NCI-H82 (cell line): ENCODE results near the gene MCUR1.
"Not testable (repeated sequence)": the region's sequence is repeated elsewhere in the genome, so short reads cannot be mapped to it uniquely, and the experiment has no call there.

Experiments used
- DNase-seq: peaks from one replicate; lab custom pipeline; 2025; lab: John Stamatoyannopoulos, UW

MCUR1 gene, protein sequence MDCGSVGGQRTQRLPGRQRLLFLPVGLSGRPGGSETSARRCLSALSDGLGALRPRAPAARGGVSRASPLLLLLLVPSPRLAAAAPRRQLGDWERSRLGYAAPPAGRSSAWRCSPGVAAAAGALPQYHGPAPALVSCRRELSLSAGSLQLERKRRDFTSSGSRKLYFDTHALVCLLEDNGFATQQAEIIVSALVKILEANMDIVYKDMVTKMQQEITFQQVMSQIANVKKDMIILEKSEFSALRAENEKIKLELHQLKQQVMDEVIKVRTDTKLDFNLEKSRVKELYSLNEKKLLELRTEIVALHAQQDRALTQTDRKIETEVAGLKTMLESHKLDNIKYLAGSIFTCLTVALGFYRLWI

DNA sequence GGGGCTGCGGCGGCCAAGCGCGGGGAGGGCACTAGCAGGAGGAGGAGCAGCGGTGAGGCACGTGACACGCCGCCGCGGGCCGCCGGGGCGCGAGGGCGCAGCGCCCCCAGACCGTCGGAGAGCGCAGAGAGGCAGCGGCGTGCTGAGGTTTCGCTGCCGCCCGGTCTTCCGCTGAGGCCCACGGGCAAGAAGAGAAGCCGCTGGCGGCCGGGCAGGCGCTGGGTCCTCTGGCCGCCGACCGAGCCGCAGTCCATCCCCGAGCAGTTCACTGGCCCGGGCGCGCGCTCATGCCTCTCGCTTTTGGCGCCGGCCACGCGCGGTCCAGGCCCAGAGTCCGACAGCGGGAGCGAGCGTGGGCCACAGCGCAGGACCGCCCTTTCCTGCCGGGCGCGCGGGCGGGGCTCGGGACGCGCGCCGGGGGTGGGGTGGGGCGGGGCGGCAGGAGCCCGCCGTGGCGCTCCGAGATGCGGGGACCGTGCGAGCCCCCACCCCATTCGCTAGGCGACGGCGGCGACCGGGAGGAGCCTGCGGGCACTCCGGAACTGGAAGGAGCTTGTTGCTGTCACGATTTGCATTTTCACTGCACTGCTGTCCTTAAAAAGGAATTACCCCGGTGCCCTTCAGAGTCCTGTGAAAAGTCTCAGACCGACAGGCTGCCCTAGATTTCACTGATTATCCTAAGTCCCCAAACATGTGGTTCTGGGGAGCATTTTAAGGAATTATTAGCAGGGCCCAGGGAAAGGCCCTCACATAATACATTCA lies at the start of gene MCUR1:
MCUR1 (minus strand) TSS at position 382 of the 762 bp plus-strand sequence; CDS start at position 254, 128 bp downstream.
- peak; percentile 92 for DNase-seq

DNA sequence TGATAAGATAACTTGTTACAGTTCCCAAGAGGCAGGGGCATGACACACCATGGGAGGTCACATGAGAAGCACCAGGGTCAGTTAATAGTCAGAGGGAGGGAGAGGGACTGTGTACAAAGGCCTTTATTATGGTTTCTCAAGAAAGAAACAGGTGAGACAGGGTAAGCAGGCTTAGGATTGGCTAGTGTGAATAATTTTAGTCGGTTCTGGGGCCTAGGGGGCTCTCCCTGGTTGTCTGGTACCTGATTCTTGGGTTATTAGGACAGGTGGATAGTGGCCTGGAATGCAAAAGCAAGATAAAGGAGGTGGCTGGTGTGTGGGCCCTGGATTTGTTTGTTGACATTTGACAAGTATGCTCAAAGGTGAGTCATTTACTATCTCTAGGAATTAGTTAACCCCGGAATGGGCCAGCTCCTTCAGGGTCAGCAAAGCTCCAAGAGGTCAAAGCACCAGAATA lies 49.4 kb upstream of the MCUR1 start:
- DNase-seq = no peak

DNA sequence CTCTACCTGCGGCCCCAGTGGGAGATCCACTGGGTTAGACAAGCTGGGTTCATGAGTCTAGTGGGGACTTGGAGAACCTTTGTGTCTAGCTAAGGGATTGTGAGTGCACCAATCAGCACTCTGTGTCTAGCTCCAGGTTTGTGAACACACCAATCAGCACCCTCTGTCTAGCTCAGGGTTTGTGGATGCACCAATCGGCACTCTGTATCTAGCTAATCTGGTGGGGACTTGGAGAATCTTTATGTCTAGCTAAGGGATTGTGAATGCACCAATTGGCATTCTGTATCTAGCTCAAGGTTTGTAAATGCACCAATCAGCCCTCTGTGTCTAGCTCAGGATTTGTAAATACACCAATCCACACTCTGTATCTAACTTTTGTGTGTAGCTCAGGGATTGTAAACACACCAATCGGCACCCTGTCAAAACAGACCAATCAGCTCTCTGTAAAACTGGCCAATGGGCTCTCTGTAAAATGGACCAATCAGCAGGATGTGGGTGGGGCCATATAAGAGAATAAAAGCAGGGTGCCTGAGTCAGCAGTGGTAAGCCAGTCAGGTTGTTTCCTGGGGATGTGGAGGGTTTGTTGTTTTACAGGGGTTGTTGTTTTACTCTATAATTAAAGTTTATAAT lies 46.3 kb upstream of the MCUR1 start:
- DNase-seq = not testable (repeated sequence)

DNA sequence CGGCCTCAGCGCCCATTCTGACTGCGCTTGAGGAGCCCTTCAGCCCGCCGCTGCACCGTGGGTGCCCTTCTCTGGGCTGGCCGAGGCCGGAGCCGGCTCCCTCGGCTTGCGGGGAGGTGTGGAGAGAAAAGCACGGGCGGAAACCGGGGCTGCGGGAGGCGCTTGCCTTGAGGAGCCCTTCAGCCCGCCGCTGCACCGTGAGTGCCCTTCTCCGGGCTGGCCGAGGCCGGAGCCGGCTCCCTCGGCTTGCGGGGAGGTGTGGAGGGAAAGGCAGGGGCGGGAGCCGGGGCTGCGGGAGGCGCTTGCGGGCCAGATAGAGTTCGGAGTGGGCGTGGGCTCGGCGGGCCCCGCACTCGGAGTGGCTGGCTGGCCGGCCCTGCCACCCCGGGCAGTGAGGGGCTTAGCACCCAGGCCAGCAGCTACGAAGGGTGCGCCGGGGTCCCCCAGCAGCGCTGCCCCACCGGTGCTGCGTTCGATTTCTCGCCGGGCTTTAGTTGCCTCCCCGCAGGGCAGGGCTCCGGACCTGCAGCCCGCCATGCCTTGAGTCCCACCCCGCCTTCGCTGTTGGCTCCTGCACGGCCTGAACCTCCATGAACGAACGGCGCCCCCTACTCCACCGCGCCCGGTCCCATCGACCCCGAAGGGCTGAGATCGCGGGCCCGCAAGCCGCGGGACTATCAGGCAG lies 45.7 kb upstream of the MCUR1 start:
- no peak for DNase-seq

DNA sequence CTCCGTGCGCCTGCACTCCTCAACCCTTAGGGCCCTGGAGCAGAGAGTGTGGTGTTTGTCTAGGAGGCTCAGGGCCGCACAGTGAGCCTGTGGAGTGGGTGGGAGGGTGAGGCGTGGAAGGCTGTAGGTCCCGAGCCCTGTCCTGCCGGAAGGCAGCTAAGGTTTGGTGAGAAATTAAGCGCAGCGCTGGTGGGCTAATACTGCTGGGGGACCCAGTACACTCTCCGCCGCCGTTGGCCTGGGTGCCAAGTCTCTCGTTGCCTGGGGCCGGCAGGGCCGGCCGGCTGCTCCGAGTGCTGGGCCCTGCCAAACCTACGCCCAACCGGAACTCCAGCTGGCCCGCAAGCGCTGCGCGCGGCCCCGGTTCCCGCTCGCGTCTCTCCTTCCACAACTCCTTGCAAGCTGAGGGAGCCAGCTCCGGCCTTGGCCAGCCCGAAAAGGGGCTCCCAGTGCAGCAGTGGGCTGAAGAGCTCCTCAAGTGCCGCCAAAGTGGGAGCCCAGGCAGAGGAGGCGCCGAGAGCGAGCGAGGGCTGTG lies 40.4 kb upstream of the MCUR1 start:
- DNase-seq = no peak

DNA sequence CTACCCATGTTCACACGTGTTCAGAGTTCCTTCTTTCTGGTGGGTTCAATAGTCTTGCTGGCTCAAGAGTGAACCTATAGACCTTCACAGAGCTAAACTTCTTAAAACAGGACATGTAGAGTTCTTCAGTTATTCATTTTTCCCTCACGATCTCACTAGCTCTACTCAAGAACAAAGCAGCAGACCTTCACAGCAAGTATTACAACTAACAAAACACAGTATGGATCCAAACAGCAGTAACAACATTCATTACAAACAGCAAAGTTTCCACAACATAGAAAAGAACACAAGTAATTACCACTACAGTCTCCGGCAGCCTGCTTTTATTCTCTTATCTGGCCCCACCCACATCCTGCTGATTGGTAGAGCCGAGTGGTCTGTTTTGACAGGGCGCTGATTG lies 39.5 kb upstream of the MCUR1 start:
- no peak for DNase-seq

DNA sequence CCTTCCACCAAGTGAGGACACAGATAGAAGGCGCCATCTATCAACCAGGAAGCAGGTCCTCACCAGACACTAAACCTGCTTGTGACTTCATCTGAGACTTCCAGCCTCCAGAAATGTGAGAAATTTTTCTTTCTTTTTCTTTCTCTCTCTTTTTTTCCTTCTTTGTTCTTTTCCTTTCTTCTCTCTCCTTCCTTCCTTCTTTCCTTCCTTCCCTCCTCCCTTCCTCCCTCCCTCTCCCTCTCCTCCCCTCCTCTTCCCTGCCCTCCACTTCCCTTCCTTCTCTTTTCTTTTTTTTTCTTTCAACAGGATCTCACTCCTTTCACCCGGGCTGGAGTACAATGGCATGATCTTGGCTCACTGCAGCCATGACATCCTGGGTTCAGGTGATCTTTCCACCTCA lies 37.4 kb upstream of the MCUR1 start:
- no peak for DNase-seq

DNA sequence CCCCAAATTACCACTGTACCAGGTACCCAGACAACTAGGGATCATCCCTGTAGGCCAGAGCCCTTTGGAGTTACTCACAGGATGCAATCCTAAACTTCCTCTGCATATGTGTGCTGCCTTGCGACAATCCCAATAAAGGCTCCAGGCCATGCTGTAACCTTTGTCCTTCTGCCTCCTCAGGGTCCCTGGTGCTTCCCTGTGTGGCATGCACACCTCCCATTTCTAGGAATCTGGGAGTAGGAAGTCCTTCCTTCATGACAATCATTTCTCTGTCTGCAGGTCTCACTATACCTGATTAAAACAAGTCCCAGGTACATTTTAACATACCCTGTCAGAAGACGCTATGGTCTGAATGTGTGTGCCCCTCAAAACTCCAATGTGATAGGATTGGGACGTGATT lies 37.0 kb upstream of the MCUR1 start:
- no peak for DNase-seq

DNA sequence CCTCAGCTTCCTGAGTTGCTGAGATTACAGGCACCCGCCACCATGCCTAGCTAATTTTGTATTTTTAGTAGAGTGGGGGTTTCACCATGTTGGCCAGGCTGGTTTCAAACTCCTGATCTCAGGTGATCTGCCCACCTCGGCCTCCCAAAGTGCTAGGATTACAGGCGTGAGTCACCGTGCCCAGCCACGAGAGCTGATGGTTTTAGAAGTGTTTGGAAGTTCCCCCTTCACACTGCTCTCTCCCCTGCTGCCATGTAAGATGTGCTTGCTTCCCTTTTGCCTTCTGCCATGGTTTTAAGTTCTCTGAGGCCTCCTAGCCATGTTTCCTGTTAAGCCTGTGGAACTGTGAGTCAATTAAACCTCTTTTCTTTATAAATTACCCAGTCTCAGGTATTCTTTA lies 36.3 kb upstream of the MCUR1 start:
- not testable (repeated sequence) for DNase-seq

DNA sequence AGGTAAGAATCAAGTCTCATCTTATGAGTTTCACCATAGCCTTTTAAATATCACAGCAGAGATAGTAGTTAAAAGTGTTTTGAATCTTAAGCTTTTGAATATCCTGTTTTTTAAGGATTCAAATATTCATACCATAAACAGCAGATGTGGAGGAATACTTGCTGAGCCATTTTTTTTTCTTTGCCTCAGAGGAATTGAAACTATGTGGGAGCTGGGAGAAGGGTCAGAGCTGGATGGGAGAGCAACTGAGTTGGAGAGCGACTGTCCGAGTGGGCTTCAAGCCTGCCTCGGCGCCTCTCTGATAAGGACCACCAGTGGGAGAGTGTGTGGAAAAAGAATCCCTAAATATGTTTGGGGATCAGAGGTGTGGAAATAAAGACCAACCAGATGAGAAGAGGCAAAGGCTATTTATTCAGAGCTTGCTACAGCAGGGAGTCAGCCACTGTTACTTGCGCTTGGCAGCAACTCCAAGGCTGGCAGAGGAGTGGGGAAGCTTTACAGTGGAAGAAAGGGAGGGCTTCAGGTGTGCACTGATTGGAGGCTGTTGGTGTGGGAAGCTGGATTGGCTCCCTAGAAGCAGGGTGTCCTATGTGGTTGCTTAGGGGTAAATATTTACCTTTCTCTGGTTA lies 34.3 kb upstream of the MCUR1 start:
- no peak for DNase-seq

DNA sequence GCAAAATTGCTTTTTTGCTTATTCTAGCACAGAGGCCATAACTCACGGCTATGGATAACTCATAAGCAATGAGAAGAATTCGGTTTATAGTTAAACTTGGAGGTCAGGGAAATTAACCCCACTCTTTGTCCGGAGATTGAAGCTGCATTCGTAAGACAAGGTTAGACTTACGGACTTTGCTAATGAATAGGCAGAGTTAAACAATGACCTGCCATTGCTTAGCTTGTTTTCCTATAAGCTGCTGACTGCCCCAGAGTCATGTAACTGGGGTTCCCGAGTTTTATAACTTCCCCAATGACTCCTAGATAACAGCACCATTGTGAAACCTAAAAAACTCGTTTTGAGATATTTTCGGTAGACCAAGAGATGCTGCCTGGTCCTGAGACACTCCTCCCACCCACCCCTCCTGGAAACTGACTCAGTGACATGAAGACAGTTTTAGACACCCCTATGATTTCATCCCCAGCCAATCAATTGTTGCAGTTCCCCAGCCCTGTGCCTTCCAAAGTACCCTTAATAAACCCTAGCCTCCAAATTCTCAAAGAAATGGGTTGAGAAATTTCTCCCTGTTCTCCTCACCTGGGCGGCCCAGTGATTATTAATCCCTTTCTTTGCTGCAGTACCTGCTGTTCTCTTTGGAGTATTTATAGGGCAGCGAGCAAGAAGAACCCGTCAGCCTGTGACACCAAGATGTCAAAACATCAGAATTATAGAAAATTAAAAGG lies 33.1 kb upstream of the MCUR1 start:
- DNase-seq = no peak

DNA sequence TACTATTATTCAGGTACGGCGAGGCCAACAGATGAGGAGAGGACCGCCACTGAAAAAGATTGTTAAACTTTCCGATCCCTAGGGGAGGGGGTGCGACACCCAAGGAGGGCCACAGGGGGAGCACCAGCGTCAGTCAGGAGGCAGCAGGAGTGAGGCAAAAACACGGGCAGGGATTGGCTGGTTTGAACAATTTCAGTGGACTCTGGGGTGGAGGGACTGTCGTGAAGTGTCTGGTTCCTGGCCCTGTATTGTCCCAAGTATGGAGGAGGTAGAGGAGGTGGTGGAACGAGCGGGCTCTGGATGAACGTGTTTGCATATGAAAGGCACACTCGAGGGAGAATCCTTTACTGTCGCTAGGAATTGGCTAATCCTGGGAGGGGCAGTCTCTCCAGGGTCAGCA lies 32.5 kb upstream of the MCUR1 start:
- peak; percentile 32 for DNase-seq

DNA sequence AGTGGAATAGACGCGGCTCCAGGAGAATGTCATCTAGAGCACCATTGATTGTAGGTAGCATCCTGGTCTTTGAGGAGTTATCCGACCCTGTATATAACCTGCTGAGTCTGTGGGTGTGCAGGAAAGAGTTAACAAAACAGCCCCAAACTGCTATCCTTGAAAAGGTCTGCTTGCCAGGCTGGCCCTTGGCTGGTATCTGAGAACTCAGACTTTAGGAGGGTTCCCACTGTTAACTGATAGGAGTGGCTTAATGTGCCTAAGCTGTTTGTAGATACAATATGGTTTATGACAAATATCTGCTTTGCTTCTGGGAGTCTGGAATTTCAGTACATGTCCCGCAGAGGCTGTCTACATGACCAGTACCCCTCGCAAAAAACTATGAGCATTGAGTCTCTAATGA lies 27.6 kb upstream of the MCUR1 start:
- DNase-seq = no peak

DNA sequence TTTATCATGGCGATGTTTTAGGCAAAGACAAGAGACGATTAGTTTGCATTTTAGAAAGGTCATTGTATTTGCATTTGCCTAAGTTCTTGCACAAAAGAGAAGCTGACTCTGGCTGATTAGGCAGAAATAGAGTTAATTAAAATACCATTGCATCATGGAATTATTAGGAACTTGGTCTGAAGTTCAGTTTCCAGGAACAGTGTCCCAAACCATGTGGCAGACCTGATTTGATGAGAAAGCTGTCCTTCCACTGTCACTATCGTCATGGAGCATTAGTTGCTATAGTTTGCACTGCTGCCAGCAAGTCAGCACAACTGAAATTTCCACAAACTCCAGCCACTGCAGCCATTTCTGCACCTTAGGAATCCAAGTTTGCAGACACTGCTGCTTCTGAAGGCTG lies 24.3 kb upstream of the MCUR1 start:
- no peak for DNase-seq

DNA sequence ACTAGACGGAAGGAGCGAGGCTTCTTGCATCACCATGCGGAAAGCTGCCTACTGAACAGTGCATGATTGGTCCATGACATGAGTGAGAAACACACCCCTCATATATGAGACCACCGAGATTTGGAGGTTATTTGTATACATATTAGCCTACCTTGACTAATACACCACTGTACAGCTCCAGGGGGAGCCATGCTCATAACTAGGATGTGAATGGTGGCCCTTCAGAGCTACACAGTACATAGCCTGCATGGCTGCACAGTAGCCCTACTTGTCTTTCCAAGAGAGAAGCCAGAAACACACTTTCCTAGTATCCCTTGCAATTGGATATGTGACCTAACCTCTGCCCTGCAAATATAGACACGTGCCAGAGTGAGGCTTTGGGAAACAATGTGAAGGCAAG lies 21.8 kb upstream of the MCUR1 start:
- DNase-seq = no peak

DNA sequence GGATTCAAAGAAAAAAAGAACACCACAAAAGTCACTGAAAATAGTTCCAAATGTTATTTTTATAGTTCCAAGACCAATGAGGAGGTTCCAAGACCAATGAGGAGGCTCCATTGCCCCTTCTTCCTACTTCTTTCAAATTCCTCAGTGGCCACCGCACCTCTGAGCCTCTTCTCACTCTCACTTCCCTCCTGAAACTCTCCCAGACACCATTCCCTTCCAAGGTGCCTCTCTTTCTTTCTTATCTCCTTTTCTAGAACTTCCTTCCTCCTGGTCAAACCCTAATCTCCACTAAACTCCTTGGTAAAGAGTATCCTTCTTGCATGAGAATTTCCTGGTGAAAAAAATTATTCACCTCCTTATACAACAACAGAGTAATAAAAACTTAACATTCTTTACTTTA lies 20.4 kb upstream of the MCUR1 start:
- no peak for DNase-seq

DNA sequence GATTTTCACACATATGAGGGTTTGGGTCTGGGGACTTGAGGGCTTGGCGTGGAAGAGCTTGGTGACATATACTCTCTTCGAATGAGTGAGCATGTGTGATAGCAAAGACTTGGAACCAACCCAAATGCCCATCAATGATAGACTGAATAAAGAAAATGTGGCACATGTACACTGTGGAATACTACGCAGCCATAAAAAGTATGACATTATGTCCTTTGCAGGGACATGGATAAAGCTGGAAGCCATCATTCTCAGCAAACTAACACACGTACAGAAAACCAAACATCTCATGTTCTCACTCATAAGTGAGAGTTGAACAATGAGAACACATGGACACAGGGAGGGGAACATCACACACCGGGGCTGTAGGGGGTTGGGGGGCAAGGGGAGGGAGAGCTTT lies 19.7 kb upstream of the MCUR1 start:
- not testable (repeated sequence) for DNase-seq

DNA sequence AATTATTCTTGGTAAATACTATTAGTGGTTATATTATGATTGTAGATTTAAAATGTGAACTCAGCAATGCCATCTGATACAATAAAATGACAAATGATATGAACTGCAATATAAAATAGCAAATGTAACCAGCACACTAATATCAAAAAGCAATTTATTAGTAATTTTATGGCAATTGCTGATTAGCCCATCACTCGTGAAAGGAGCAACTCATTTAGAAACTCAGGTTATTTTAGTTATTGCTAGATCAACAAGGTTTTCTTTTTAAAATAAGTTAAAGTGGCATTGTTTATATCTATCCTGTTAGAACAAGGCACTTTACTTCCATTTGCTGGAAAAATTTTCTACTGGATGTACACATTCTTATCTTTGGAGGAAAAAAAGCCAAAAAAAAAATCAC lies 18.4 kb upstream of the MCUR1 start:
- DNase-seq = no peak

DNA sequence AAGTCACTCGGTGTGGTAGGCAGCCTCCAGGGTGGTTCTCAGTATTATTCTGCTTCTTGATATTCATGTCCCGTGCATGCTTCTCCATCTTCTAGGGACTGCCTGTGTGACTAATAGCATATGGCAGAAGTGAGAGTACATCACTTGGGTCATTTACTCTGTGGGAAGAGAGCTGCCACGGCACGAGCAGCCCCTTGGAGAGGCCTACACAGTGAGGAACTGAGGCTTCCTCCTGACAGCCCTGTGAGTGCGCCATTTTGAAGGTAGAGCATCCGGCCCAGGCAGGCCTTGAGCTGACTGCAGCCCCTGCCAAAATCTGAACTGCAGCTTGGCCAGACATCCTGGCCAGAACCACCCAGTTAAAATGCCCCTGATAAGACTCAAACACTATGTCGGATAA lies 17.3 kb upstream of the MCUR1 start:
- DNase-seq = no peak

DNA sequence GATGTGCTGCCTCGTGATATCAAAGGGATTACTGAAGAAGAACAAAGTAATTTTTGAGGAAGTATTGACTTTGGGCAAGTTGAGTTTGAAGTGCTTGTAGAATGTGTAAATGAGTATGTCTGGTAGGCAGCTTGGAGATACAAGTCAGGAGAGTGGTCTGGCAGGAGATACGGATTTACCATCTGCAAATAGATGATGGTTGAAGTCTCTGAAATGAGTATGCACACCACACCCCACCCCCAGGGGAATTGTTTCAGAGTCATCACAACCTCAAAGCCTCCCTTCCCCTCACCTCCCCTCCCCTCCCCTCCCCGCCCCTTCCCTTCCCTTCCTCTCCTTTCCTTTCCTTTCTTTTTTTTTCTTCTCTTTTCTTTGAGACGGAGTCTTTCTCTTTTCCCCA lies 16.4 kb upstream of the MCUR1 start:
- DNase-seq = no peak

DNA sequence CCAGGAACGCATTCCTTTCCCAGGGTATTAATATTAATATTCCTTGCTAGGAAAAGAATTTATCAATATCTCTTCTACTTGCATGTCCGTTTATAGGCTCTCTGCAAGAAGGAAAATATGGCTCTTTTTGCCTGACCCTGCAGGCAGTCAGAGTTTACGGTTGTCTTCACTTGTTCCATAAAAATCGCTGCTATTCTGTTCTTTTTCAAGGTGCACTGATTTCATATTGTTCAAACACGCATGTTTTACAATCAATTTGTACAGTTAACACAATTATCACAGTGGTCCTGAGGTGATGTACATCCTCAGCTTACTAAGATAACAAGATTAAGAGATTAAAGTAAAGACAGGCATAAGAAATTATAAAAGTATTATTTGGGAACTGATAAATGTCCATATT lies 15.1 kb upstream of the MCUR1 start:
- DNase-seq = not testable (repeated sequence)
